ENCODE measurements around the gene CPA3.

DNA sequence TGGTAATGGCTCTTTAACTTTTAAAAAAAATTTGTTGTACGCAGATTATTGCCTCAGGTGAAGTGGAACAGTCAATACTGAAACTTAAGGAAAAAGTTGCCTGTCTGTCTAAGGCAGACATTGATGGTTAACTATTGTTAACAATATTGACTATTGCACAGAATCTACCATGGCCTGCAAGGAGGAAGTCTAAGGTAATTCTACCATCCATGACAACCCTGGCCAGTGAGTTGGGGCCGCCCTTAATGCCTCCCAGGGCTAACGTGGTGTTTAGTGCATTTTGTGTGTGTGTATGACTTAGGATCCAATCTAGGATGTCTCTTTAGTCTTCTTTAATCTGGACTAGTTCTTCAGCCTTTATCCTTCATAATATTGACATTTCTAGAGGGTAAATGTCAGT, 39.6 kb upstream of the CPA3 start:
- TF ChIP-seq ZXDB (tag by site-specific recombination; IDR thresholded peaks at IDR 0.05), result no peak
- TF ChIP-seq, protein P1, sequence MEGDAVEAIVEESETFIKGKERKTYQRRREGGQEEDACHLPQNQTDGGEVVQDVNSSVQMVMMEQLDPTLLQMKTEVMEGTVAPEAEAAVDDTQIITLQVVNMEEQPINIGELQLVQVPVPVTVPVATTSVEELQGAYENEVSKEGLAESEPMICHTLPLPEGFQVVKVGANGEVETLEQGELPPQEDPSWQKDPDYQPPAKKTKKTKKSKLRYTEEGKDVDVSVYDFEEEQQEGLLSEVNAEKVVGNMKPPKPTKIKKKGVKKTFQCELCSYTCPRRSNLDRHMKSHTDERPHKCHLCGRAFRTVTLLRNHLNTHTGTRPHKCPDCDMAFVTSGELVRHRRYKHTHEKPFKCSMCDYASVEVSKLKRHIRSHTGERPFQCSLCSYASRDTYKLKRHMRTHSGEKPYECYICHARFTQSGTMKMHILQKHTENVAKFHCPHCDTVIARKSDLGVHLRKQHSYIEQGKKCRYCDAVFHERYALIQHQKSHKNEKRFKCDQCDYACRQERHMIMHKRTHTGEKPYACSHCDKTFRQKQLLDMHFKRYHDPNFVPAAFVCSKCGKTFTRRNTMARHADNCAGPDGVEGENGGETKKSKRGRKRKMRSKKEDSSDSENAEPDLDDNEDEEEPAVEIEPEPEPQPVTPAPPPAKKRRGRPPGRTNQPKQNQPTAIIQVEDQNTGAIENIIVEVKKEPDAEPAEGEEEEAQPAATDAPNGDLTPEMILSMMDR (tag by site-specific recombination; IDR thresholded peaks at IDR 0.05), result no peak
- no peak for TF ChIP-seq ZNF513 (tag by site-specific recombination; IDR thresholded peaks at IDR 0.05)
- no peak for TF ChIP-seq SCRT2 (tag by site-specific recombination; IDR thresholded peaks at IDR 0.05)
- TF ChIP-seq ZNF140 (tag by site-specific recombination; IDR thresholded peaks at IDR 0.05), result no peak
- TF ChIP-seq SALL2 (tag by site-specific recombination; IDR thresholded peaks at IDR 0.05; ENCODE audit: borderline replicate concordance), result no peak
- no peak for TF ChIP-seq INSM2 (tag by site-specific recombination; IDR thresholded peaks at IDR 0.05)
- TF ChIP-seq ZBTB1 (tag by site-specific recombination; IDR thresholded peaks at IDR 0.05), result no peak
- TF ChIP-seq ZNF184 (tag by site-specific recombination; IDR thresholded peaks at IDR 0.05), result no peak
- no peak for TF ChIP-seq ZFHX2 (tag by site-specific recombination; conservative IDR thresholded peaks at IDR 0.05)
- TF ChIP-seq GFI1B (tag by site-specific recombination; IDR thresholded peaks at IDR 0.05), result no peak
- no peak for TF ChIP-seq ZNF558 (tag by site-specific recombination; IDR thresholded peaks at IDR 0.05)
